ENCODE measurements around the gene MTOR. TPM values are rescaled to one million over a fixed set of nuclear protein-coding genes. Genes with fewer than 3 reads are reported as not detected.

Gene MTOR
- total and polyA plus RNA-seq, 4 donors: 15.1 to 36.6 (median 26.9) TPM

DNA sequence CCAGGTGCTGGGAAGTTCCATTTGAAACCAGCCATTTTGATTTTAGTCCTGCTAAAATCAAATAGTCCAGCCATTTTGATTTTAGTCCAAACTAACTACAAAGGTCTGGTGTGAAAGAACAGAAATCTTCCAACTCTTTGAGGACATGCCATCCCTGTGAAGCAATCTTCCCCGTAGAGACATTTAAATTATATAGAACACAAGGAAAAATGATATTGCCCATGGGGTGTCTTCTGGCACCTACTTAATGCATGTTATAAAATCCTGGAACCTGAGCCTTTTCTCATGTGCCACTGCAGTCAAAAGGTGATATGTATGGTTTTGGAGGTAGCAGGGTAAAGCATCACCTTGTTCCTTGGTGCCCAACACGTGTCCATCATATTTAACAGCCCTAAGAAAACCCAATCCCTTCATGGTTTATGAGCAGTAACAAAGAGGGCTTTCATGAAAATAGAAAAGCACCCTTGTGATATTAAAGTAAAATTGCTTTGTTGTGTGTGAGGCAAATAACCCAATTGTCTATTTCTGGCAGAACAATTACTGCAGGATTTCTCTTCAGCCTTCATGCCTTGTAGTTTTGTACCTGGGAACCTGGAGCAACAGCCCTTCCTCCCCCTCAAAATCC, 46.9 kb downstream of the MTOR start:
- ATAC-seq (ENCODE audit: insufficient read depth, low FRiP score) (no peak), DNase-seq (no peak)
- WGBS, 2 donors: 92 to 100% methylated on average over 2 of the region's 2 CpGs
- no peaks in the 10 kb centered on the region for H3K4me1 ChIP-seq (ENCODE audit: control insufficient read depth in 5 of 5, insufficient read depth in 5 of 5, low read length in 5 of 5)
- no peaks in the 10 kb centered on the region for H3K9me3 ChIP-seq (ENCODE audit: control insufficient read depth in 4 of 4, insufficient read depth in 3 of 4, low read length in 3 of 4)
- peaks cover 22 to 48% (median 36%) of the 10 kb centered on the region in 4 donors for H3K36me3 ChIP-seq (ENCODE audit: control insufficient read depth in 4 of 4, insufficient read depth in 4 of 4, low read length in 4 of 4)
- no peak overlapping the region for H3K9ac ChIP-seq (ENCODE audit: insufficient read depth in 1 of 2, low read length in 2 of 2)
- H3K27ac ChIP-seq (ENCODE audit: low read depth in 1 of 2, low read length in 1 of 2): no peak overlapping the region
- no peaks in the 10 kb centered on the region for H3K27me3 ChIP-seq (ENCODE audit: control insufficient read depth in 3 of 3, insufficient read depth in 3 of 3, low read length in 2 of 3)
- TF ChIP-seq, protein P1, sequence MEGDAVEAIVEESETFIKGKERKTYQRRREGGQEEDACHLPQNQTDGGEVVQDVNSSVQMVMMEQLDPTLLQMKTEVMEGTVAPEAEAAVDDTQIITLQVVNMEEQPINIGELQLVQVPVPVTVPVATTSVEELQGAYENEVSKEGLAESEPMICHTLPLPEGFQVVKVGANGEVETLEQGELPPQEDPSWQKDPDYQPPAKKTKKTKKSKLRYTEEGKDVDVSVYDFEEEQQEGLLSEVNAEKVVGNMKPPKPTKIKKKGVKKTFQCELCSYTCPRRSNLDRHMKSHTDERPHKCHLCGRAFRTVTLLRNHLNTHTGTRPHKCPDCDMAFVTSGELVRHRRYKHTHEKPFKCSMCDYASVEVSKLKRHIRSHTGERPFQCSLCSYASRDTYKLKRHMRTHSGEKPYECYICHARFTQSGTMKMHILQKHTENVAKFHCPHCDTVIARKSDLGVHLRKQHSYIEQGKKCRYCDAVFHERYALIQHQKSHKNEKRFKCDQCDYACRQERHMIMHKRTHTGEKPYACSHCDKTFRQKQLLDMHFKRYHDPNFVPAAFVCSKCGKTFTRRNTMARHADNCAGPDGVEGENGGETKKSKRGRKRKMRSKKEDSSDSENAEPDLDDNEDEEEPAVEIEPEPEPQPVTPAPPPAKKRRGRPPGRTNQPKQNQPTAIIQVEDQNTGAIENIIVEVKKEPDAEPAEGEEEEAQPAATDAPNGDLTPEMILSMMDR (IDR thresholded peaks at IDR 0.05; ENCODE audit: control extremely low read depth, extremely low read depth): no peak
- H3K4me3 ChIP-seq: no peak overlapping the region

DNA sequence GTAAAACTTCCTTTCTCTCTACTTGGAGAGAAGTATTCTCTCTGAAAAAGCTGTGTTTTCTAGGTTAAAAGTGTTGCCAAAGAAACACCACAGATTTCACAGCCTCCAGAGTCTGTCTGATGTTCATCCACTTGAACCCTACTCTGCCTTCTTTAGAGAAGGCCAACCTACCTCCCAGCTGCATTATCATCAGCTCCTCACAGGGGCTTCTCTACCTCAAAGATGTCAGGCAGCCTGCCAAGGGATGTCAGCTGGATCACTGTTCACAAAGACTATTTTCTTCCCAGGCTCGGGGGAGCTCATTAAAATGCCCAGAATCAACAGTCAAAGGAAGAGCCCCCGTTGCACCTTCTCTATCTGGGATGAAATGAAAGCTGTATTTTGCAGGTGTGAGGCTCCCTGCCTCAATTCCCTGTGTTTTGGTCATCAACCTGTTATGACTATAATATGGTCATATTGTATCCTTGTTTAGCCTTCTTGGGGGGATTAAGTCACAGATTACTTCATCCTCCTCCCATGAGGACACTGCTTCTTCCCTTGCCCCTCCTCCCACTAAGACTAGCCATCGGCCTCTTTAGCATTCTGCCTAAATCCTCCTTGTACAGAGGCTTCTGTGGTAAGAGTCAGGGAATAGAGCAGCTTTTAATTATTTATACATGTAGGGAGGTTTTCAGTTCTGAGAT, 47.5 kb downstream of the MTOR start:
- TF ChIP-seq, protein P1 (IDR thresholded peaks at IDR 0.05; ENCODE audit: control extremely low read depth, extremely low read depth): no peak

DNA sequence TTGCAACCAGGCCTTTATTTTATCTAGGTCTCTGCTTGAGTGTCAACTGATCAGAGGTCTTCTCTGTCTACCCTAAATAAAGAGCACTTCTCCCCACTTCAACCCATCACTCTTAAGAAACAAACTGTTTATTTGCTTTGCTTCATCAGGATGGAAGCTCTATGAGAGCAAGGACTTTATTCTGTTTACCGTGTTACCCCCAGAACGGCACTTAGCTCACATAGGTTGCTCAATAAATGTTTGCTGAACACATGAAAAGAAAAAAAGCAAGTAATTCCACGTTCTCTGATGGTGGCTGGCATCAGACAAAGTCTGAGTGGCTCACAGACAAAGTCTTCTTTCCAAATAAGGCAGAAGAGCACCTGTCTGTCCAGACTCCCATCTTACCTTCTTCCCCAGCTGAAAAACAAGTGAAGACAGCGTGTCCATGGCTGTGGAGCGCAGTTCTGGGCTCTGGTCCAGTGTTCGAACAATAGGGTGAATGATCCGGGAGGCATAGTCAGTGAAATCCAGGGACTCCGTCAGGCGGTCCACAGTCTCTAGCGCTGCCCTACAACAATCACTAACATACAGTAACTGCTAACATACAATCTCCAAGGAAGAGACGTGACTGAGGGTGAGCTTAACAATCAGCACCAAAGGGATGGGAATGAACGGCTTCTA, 50.3 kb downstream of the MTOR start:
- DNase-seq: no peak
- Histone ChIP-seq H3K4me1 (ENCODE audit: control insufficient read depth in 5 of 5, insufficient read depth in 5 of 5, low read length in 5 of 5) (no peaks in the 10 kb centered on the region), H3K27ac (ENCODE audit: low read depth in 1 of 2, low read length in 1 of 2) (no peak overlapping the region), H3K9ac (ENCODE audit: insufficient read depth in 1 of 2, low read length in 2 of 2) (no peak overlapping the region), H3K9me3 (ENCODE audit: control insufficient read depth in 4 of 4, insufficient read depth in 3 of 4, low read length in 3 of 4) (no peaks in the 10 kb centered on the region), H3K36me3 (ENCODE audit: control insufficient read depth in 4 of 4, insufficient read depth in 4 of 4, low read length in 4 of 4) (peaks cover 37 to 75% (median 42%) of the 10 kb centered on the region in 4 donors), H3K27me3 (ENCODE audit: control insufficient read depth in 3 of 3, insufficient read depth in 3 of 3, low read length in 2 of 3) (no peaks in the 10 kb centered on the region), H3K4me3 (no peak overlapping the region)
- WGBS, 2 donors: 94% methylated on average over 12 of the region's 12 CpGs
- TF ChIP-seq, protein P1 (IDR thresholded peaks at IDR 0.05; ENCODE audit: control extremely low read depth, extremely low read depth): no peak
- ATAC-seq (ENCODE audit: insufficient read depth, low FRiP score): no peak

More for the DNA sequence above, 47.5 kb downstream of the MTOR start:
- Histone ChIP-seq H3K4me3 (no peak overlapping the region), H3K9me3 (ENCODE audit: control insufficient read depth in 4 of 4, insufficient read depth in 3 of 4, low read length in 3 of 4) (no peaks in the 10 kb centered on the region), H3K36me3 (ENCODE audit: control insufficient read depth in 4 of 4, insufficient read depth in 4 of 4, low read length in 4 of 4) (peaks cover 24 to 54% (median 38%) of the 10 kb centered on the region in 4 donors), H3K9ac (ENCODE audit: insufficient read depth in 1 of 2, low read length in 2 of 2) (no peak overlapping the region), H3K4me1 (ENCODE audit: control insufficient read depth in 5 of 5, insufficient read depth in 5 of 5, low read length in 5 of 5) (no peaks in the 10 kb centered on the region), H3K27me3 (ENCODE audit: control insufficient read depth in 3 of 3, insufficient read depth in 3 of 3, low read length in 2 of 3) (no peaks in the 10 kb centered on the region), H3K27ac (ENCODE audit: low read depth in 1 of 2, low read length in 1 of 2) (no peak overlapping the region)
- no peak for DNase-seq
- 72 to 89% methylated on average over 3 of the region's 3 CpGs for WGBS, 2 donors
- ATAC-seq (ENCODE audit: insufficient read depth, low FRiP score): no peak

All from lung (tissue), 12 donors.